Trophoblast cell (in vitro differentiated cells and primary cell): Measurements from ENCODE around the gene ZNF419.

Experiments used
- DNase-seq, 2 donors: peaks; one replicate each; pipeline ENCODE4 v3.0.0-alpha.2; 2016
- H2AFZ ChIP-seq: 2 replicates; pipeline ENCODE4 v1.6.1; 2013; ENCODE audit warnings: low read length, moderate library complexity, mild to moderate bottlenecking; ENCODE audit not compliant: insufficient read depth, poor library complexity
- H2AK5ac ChIP-seq: 2 replicates; pipeline ENCODE4 v1.6.1; 2013; ENCODE audit warnings: mild to moderate bottlenecking, low read length
- H2BK120ac ChIP-seq: 2 replicates; pipeline ENCODE4 v1.6.1; 2013; ENCODE audit warnings: low read length, mild to moderate bottlenecking, moderate library complexity; ENCODE audit not compliant: insufficient read depth, poor library complexity
- H2BK12ac ChIP-seq: 2 replicates; pipeline ENCODE4 v1.6.1; 2013; ENCODE audit warnings: mild to moderate bottlenecking, low read length, moderate library complexity
- H2BK5ac ChIP-seq: 2 replicates; pipeline ENCODE4 v1.6.1; 2013; ENCODE audit warnings: low read length, low read depth, moderate library complexity, mild to moderate bottlenecking; ENCODE audit not compliant: poor library complexity
- H3K14ac ChIP-seq: 2 replicates; pipeline ENCODE4 v1.6.1; 2013; ENCODE audit warnings: mild to moderate bottlenecking, low read length
- H3K18ac ChIP-seq: 2 replicates; pipeline ENCODE4 v1.6.1; 2013; ENCODE audit warnings: mild to moderate bottlenecking, low read length
- H3K23ac ChIP-seq: 2 replicates; pipeline ENCODE4 v1.6.1; 2013; ENCODE audit warnings: low read length
- H3K27ac ChIP-seq: 2 replicates; pipeline ENCODE4 v1.5.1; 2013; ENCODE audit warnings: low read depth, mild to moderate bottlenecking, inconsistent platforms, low read length, moderate library complexity
- H3K27me3 ChIP-seq: 2 replicates; pipeline ENCODE4 v1.6.1; 2013; ENCODE audit warnings: inconsistent platforms, mild to moderate bottlenecking, low read length, moderate library complexity; ENCODE audit not compliant: insufficient read depth
- H3K36me3 ChIP-seq, 2 experiments: 1 replicate in 1 of 2; 2 replicates in 1 of 2; pipeline ENCODE4 v1.6.1; 2013; ENCODE audit warnings: low read length in 2 of 2, mild to moderate bottlenecking in 2 of 2, moderate library complexity in 1 of 2; ENCODE audit not compliant: insufficient read depth in 2 of 2, control insufficient read depth in 1 of 2
- H3K4ac ChIP-seq: 2 replicates; pipeline ENCODE4 v1.6.1; 2013; ENCODE audit warnings: low read depth, mild to moderate bottlenecking, low read length, moderate library complexity
- H3K4me1 ChIP-seq, 2 experiments: 1 replicate in 1 of 2; 2 replicates in 1 of 2; pipeline ENCODE4 v1.6.1; 2013; ENCODE audit warnings: low read length in 2 of 2, mild to moderate bottlenecking in 2 of 2, moderate library complexity in 1 of 2; ENCODE audit not compliant: insufficient read depth in 2 of 2, control insufficient read depth in 1 of 2
- H3K4me2 ChIP-seq: 2 replicates; pipeline ENCODE4 v1.6.1; 2013; ENCODE audit warnings: inconsistent platforms, mild to moderate bottlenecking, low read length, moderate library complexity
- H3K4me3 ChIP-seq: 2 replicates; pipeline ENCODE4 v1.5.1; 2013; ENCODE audit warnings: mild to moderate bottlenecking, low read depth, low read length, inconsistent platforms
- H3K79me1 ChIP-seq: one replicate; pipeline ENCODE4 v1.6.1; 2013; ENCODE audit warnings: low read length
- H3K79me2 ChIP-seq: 2 replicates; pipeline ENCODE4 v1.6.1; 2013; ENCODE audit warnings: low read length, mild to moderate bottlenecking; ENCODE audit not compliant: control insufficient read depth, insufficient read depth, poor library complexity
- H3K9ac ChIP-seq: 2 replicates; pipeline ENCODE4 v1.6.1; 2013; ENCODE audit warnings: mild to moderate bottlenecking, low read length
- H3K9me3 ChIP-seq: 2 replicates; pipeline ENCODE4 v1.6.1; 2013; ENCODE audit warnings: low read depth, mild to moderate bottlenecking, control low read depth, inconsistent platforms, low read length; ENCODE audit not compliant: insufficient read depth
- H4K12ac ChIP-seq: 2 replicates; pipeline ENCODE4 v1.6.1; 2013; ENCODE audit warnings: low read depth, mild to moderate bottlenecking, low read length, moderate library complexity
- H4K8ac ChIP-seq: 2 replicates; pipeline ENCODE4 v1.6.1; 2013; ENCODE audit warnings: low read depth, mild to moderate bottlenecking, low read length, moderate library complexity
- H4K91ac ChIP-seq: one replicate; pipeline ENCODE4 v1.6.1; 2013; ENCODE audit warnings: low read depth, mild to moderate bottlenecking, low read length, moderate library complexity
- WGBS: extraction: QIAGEN DNeasy Blood & Tissue Kit; methylation state at CpG from one replicate; pipeline ENCODE4 v1.1.7; 2013; ENCODE audit warnings: missing lambda C conversion rate; ENCODE audit not compliant: insufficient read length, insufficient coverage; ENCODE audit errors: extremely low coverage; 5-methylcytosine and 5-hydroxymethylcytosine counted together

The ZNF419 gene

GRCh38 chr19:57443121-57443696 lies 44.3 kb upstream of the ZNF419 start:
- no peak overlapping the region for H4K91ac ChIP-seq
- no CpG with 5 or more reads among the region's 5 CpGs for WGBS
- H3K4me3 ChIP-seq: no peak overlapping the region
- H3K27ac ChIP-seq: no peak overlapping the region
- no peak overlapping the region for H3K4ac ChIP-seq
- H3K23ac ChIP-seq: no peak overlapping the region
- H2AFZ ChIP-seq: no peak overlapping the region
- H3K79me2 ChIP-seq: no peaks in the 10 kb centered on the region
- no peak overlapping the region for H3K4me2 ChIP-seq
- H4K8ac ChIP-seq: no peak overlapping the region
- no peak overlapping the region for H4K12ac ChIP-seq
- H3K27me3 ChIP-seq: no peaks in the 10 kb centered on the region
- H3K9me3 ChIP-seq: peaks cover 6% of the 10 kb centered on the region
- peaks cover 7 to 20% of the 10 kb centered on the region in 2 experiments for H3K36me3 ChIP-seq
- H3K9ac ChIP-seq: no peak overlapping the region
- H2BK120ac ChIP-seq: no peak overlapping the region
- DNase-seq: no peak
- H2BK12ac ChIP-seq: no peak overlapping the region
- H3K4me1 ChIP-seq: no peaks in the 10 kb centered on the region
- H2BK5ac ChIP-seq: no peak overlapping the region
- H2AK5ac ChIP-seq: no peak overlapping the region
- no peak overlapping the region for H3K14ac ChIP-seq
- no peak overlapping the region for H3K18ac ChIP-seq
- H3K79me1 ChIP-seq: no peaks in the 10 kb centered on the region

GRCh38 chr19:57452307-57452706 lies 35.2 kb upstream of the ZNF419 start:
- no peak overlapping the region for H2BK120ac ChIP-seq
- no peak overlapping the region for H3K9ac ChIP-seq
- H3K36me3 ChIP-seq: no peaks in the 10 kb centered on the region
- no peak overlapping the region for H3K4me2 ChIP-seq
- H3K79me2 ChIP-seq: no peaks in the 10 kb centered on the region
- H2BK5ac ChIP-seq: no peak overlapping the region
- H3K79me1 ChIP-seq: no peaks in the 10 kb centered on the region
- H3K9me3 ChIP-seq: no peaks in the 10 kb centered on the region
- H2AK5ac ChIP-seq: no peak overlapping the region
- H3K4ac ChIP-seq: no peak overlapping the region
- no peak overlapping the region for H3K14ac ChIP-seq
- H4K8ac ChIP-seq: no peak overlapping the region
- no peak overlapping the region for H2AFZ ChIP-seq
- H3K18ac ChIP-seq: no peak overlapping the region
- WGBS: no CpG with 5 or more reads among the region's 3 CpGs
- H4K12ac ChIP-seq: no peak overlapping the region
- no peak overlapping the region for H2BK12ac ChIP-seq
- H3K27ac ChIP-seq: no peak overlapping the region
- H3K27me3 ChIP-seq: no peaks in the 10 kb centered on the region
- no peak for DNase-seq
- no peak overlapping the region for H4K91ac ChIP-seq
- no peak overlapping the region for H3K23ac ChIP-seq
- H3K4me3 ChIP-seq: no peak overlapping the region
- H3K4me1 ChIP-seq: no peaks in the 10 kb centered on the region

GRCh38 chr19:57465680-57466381 lies 21.7 kb upstream of the ZNF419 start:
- H3K23ac ChIP-seq: no peak overlapping the region
- no peak overlapping the region for H3K9ac ChIP-seq
- no peak overlapping the region for H3K18ac ChIP-seq
- H3K14ac ChIP-seq: no peak overlapping the region
- no peak overlapping the region for H3K4me2 ChIP-seq
- DNase-seq: peak; percentile 67 to 78
- no CpG with 5 or more reads among the region's 5 CpGs for WGBS
- peaks cover 5 to 6% of the 10 kb centered on the region in 2 experiments for H3K36me3 ChIP-seq
- H3K79me2 ChIP-seq: no peaks in the 10 kb centered on the region
- no peak overlapping the region for H2AFZ ChIP-seq
- no peak overlapping the region for H3K4me3 ChIP-seq
- H4K91ac ChIP-seq: no peak overlapping the region
- H3K4me1 ChIP-seq: no peaks in the 10 kb centered on the region
- H3K27me3 ChIP-seq: no peaks in the 10 kb centered on the region
- H3K9me3 ChIP-seq: peaks cover 8% of the 10 kb centered on the region
- H4K12ac ChIP-seq: no peak overlapping the region
- no peak overlapping the region for H2AK5ac ChIP-seq
- H2BK5ac ChIP-seq: no peak overlapping the region
- H2BK12ac ChIP-seq: no peak overlapping the region
- H2BK120ac ChIP-seq: no peak overlapping the region
- no peak overlapping the region for H3K27ac ChIP-seq
- no peaks in the 10 kb centered on the region for H3K79me1 ChIP-seq
- H4K8ac ChIP-seq: no peak overlapping the region
- no peak overlapping the region for H3K4ac ChIP-seq

GRCh38 chr19:57466489-57466888 lies 21.1 kb upstream of the ZNF419 start:
- H2BK12ac ChIP-seq: no peak overlapping the region
- peaks cover 8% of the 10 kb centered on the region for H3K9me3 ChIP-seq
- H3K4me3 ChIP-seq: no peak overlapping the region
- no peak overlapping the region for H3K4ac ChIP-seq
- H2AFZ ChIP-seq: no peak overlapping the region
- H4K12ac ChIP-seq: no peak overlapping the region
- H4K8ac ChIP-seq: no peak overlapping the region
- H3K23ac ChIP-seq: no peak overlapping the region
- no peak overlapping the region for H2BK120ac ChIP-seq
- no peak overlapping the region for H3K14ac ChIP-seq
- H4K91ac ChIP-seq: no peak overlapping the region
- no peak overlapping the region for H3K4me2 ChIP-seq
- peaks cover 5 to 6% of the 10 kb centered on the region in 2 experiments for H3K36me3 ChIP-seq
- WGBS: no CpG with 5 or more reads among the region's 5 CpGs
- H3K18ac ChIP-seq: no peak overlapping the region
- no peak overlapping the region for H3K9ac ChIP-seq
- H3K27me3 ChIP-seq: no peaks in the 10 kb centered on the region
- no peak overlapping the region for H2BK5ac ChIP-seq
- H3K27ac ChIP-seq: no peak overlapping the region
- no peak overlapping the region for H2AK5ac ChIP-seq
- no peaks in the 10 kb centered on the region for H3K79me2 ChIP-seq
- no peaks in the 10 kb centered on the region for H3K79me1 ChIP-seq
- no peak for DNase-seq
- no peaks in the 10 kb centered on the region for H3K4me1 ChIP-seq
